GM21528 (cell line): ENCODE data around the gene FBXO15.

Experiments used
- ATAC-seq: cut with Tn5 transposase; IDR thresholded peaks from one replicate; pipeline ENCODE4 v1.9.1; 2021; ENCODE audit warnings: mild to moderate bottlenecking, moderate library complexity; ENCODE audit not compliant: unreplicated experiment, low FRiP score

The FBXO15 gene

DNA sequence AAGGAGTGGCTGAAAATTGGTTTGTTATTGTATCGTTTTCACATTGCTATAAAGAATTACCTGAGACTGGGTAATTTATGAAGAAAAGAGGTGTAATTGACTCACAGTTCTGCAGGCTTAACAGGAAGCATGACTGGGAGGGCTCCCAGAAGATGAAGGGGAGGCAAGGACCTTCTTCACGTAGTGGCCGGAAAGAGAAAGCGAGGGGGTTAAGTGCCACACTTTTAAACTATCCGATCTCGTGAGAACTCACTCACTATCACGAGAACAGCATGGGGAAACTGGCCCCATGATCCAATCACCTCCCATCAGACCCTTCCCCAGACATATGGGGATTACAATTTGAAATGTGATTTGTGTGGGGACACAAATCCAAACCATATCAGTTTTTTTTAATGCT, 81.6 kb downstream of the FBXO15 start:
- ATAC-seq: no peak

DNA sequence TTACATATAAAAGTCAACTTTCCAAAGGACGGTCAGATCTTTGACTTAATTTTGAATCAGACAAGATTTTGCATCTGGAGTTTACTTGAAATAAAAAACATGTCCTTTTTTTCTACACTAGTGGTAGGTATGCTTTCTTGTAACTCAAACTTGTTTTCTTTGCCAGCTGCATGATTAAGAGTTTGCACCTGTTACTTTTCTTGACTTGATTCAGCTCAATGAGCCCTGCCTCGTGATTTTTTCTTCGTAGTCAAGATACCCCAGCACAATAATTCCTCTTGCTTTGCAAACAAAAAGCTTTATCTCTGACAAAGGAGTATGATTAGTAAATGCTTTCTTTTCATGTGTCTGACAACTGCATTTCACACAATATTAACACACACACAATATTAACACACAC, 82.3 kb downstream of the FBXO15 start:
- no peak for ATAC-seq

- ATAC-seq: no peak
These were observed 83.1 kb downstream of the FBXO15 start for GRCh38 chr18:74064510-74064909.

DNA sequence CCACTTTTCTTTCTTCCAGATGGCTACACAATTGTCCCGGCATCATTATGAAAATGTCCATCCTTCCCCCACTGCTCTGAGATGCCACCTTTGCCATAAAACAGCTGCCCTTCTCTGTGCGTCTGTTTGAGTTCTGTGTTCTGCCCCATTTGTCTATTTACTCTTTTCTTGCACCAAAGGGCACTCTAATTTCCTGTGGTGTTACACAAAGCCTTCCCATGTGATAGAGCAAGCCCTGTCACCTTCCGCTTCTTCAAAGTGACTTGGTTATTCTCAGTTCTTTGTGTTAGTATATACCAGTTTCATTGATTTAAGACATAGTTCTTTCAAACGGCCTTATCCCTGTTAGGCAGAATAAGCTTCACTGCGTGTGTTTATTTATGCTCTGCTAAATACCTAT, 84.1 kb downstream of the FBXO15 start:
- ATAC-seq: no peak

DNA sequence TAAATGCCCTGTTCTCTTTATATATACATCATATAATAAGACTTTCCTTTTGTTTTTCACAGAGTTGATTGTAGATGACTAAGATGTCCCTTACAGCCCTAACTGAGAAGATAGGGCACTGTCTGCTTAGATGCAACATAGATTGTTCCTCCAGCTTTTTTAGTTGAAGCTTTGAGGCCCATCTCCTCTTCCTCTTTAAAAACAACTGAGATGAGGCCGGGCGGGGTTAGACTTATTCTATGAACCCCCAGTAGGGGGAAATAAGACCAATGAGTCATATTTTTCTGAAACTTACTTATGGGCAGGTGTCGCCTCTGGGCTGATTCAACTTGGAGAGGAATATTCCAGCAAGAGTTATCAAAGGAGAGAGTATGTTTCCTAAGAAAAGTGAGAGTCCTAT, 84.6 kb downstream of the FBXO15 start:
- ATAC-seq: no peak

GRCh38 chr18:74062037-74062436, 85.6 kb downstream of the FBXO15 start:
- ATAC-seq: no peak

- ATAC-seq: no peak
These were observed 87.1 kb downstream of the FBXO15 start for GRCh38 chr18:74060579-74060978.

GRCh38 chr18:74050807-74051206, 96.8 kb downstream of the FBXO15 start:
- no peak for ATAC-seq

- peak; percentile 87 for ATAC-seq
These were observed 106.9 kb downstream of the FBXO15 start for GRCh38 chr18:74040459-74041332.

DNA sequence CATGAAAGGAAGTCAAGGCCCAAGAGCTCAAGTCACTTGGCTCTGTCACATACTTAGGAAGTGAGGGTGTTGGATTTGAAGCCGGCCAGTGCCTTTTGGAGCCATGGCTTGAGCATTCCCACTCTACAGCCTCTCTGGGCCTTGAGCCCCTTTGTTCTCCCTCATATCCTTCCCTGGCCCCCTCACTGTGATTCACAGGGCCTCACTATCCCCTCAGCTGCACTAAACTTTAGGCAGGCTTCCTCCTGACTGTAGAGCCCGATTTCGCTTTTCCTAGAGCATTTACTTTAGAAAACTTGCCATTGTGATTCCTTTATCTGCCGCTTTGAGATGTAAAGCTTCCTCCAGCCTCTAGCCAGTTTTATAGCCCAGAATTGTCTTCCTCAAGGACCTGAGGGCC, 107.6 kb downstream of the FBXO15 start:
- ATAC-seq: no peak

GRCh38 chr18:74029161-74029560, 118.5 kb downstream of the FBXO15 start:
- no peak for ATAC-seq
